ENCODE measurements around the gene CFAP100.

- TF ChIP-seq CTCF (IDR thresholded peaks at IDR 0.05 in 2 of 3, conservative IDR thresholded peaks at IDR 0.05 in 1 of 3; ENCODE audit: control insufficient read depth in 2 of 3, extremely low read depth in 1 of 3, insufficient read depth in 1 of 3, low read depth in 3 of 3, low read length in 3 of 3) (no peak), POLR2AphosphoS5 (IDR thresholded peaks at IDR 0.05; ENCODE audit: low read length) (no peak), EZH2 (IDR thresholded peaks at IDR 0.05; ENCODE audit: borderline replicate concordance, control insufficient read depth, low read depth, low read length) (no peak)
Measured at GRCh38 chr3:126416943-126417342, 22.2 kb downstream of the CFAP100 start.

Data from GM12878 (cell line).